GM23338 (cell line): Measurements from ENCODE around the gene AHDC1. TPM values are rescaled to one million over a fixed set of nuclear protein-coding genes. Genes with fewer than 3 reads are reported as not detected.

Experiments
- ATAC-seq: fragments of 200-7000 bp; cut with Tn5 transposase; 3 replicates; pipeline ENCODE4 v1.9.1; 2020
- DNase-seq: peaks from one replicate; pipeline ENCODE4 v3.0.0-alpha.2; 2015; ENCODE audit warnings: low spot score
- H2AFZ ChIP-seq: fragments of 200-600 bp; sonication (generic); 2 replicates; pipeline ENCODE4 v1.8.0; 2016; ENCODE audit warnings: antibody characterized with exemption, mild to moderate bottlenecking, moderate library complexity
- H3F3A ChIP-seq: fragments of 200-600 bp; sonication (generic); replicated peaks from 2 replicates; pipeline ENCODE4 v1.8.0; 2017; ENCODE audit warnings: antibody characterized with exemption, mixed run types, low read depth
- H3K27ac ChIP-seq: fragments of 200-600 bp; sonication (generic); 2 replicates; pipeline ENCODE4 v1.6.1; 2016; ENCODE audit warnings: low read depth
- H3K27me3 ChIP-seq: fragments of 200-600 bp; sonication (generic); 2 replicates; pipeline ENCODE4 v1.8.0; 2016; ENCODE audit warnings: mild to moderate bottlenecking, mixed run types, moderate library complexity; ENCODE audit not compliant: insufficient read depth
- H3K36me3 ChIP-seq: fragments of 200-600 bp; sonication (generic); 2 replicates; pipeline ENCODE4 v1.8.0; 2016; ENCODE audit warnings: mild to moderate bottlenecking; ENCODE audit not compliant: insufficient read depth
- H3K4me1 ChIP-seq: fragments of 200-600 bp; sonication (generic); 2 replicates; pipeline ENCODE4 v1.8.0; 2016; ENCODE audit warnings: mild to moderate bottlenecking, moderate library complexity; ENCODE audit not compliant: insufficient read depth
- H3K4me2 ChIP-seq: fragments of 200-600 bp; sonication (generic); 2 replicates; pipeline ENCODE4 v1.7.1; 2017; ENCODE audit warnings: mixed run types
- H3K4me3 ChIP-seq: fragments of 200-600 bp; sonication (generic); 2 replicates; pipeline ENCODE4 v1.6.1; 2016; ENCODE audit warnings: mixed run types
- H3K79me2 ChIP-seq: fragments of 200-600 bp; sonication (generic); replicated peaks from 2 replicates; pipeline ENCODE4 v1.8.0; 2017; ENCODE audit warnings: mild to moderate bottlenecking; ENCODE audit not compliant: insufficient read depth
- H3K9me2 ChIP-seq: fragments of 200-600 bp; sonication (generic); 2 replicates; pipeline ENCODE4 v1.8.0; 2017; ENCODE audit not compliant: insufficient read depth
- H4K20me1 ChIP-seq: fragments of 200-600 bp; sonication (generic); replicated peaks from 2 replicates; pipeline ENCODE4 v1.8.0; 2017; ENCODE audit warnings: mild to moderate bottlenecking; ENCODE audit not compliant: insufficient read depth
- H3K27ac Mint-ChIP-seq: 2 replicates; pipeline ENCODE4 v1.8.0; 2020; ENCODE audit warnings: inconsistent platforms, mild to moderate bottlenecking, moderate library complexity, mixed read lengths
- H3K27me3 Mint-ChIP-seq: 3 replicates; pipeline ENCODE4 v1.8.0; 2022; ENCODE audit warnings: low read depth, mild to moderate bottlenecking, moderate library complexity, mixed read lengths, inconsistent platforms; ENCODE audit not compliant: insufficient read depth, poor library complexity
- H3K36me3 Mint-ChIP-seq: 3 replicates; pipeline ENCODE4 v1.8.0; 2021; ENCODE audit warnings: low read depth, mild to moderate bottlenecking, inconsistent platforms, moderate library complexity, mixed read lengths
- H3K4me1 Mint-ChIP-seq: 3 replicates; pipeline ENCODE4 v1.8.0; 2020; ENCODE audit warnings: mild to moderate bottlenecking, inconsistent platforms, mixed read lengths
- H3K4me3 Mint-ChIP-seq: 3 replicates; pipeline ENCODE4 v1.8.0; 2021; ENCODE audit warnings: moderate library complexity, mild to moderate bottlenecking, inconsistent platforms, mixed read lengths
- H3K9me3 Mint-ChIP-seq: 3 replicates; pipeline ENCODE4 v1.8.0; 2020; ENCODE audit warnings: moderate library complexity, mild to moderate bottlenecking, inconsistent platforms, mixed read lengths
- CREB1 ChIP-seq: fragments of 250-450 bp; sonication (Bioruptor Pico); IDR thresholded peaks from 2 replicates; pipeline ENCODE4 v1.5.0; 2020; ENCODE audit warnings: low read depth, mild to moderate bottlenecking, moderate library complexity
- EZH2 ChIP-seq: fragments of 200-600 bp; sonication (generic); IDR thresholded peaks from one replicate; pipeline ENCODE4 v1.8.0; 2017; ENCODE audit warnings: antibody characterized with exemption, mild to moderate bottlenecking, low read depth; ENCODE audit not compliant: unreplicated experiment
- EZH2phosphoT487 ChIP-seq: fragments of 200-600 bp; sonication (generic); IDR thresholded peaks from one replicate; pipeline ENCODE4 v1.8.1; 2018; ENCODE audit warnings: antibody characterized with exemption; ENCODE audit not compliant: unreplicated experiment
- JUNB ChIP-seq: IDR thresholded peaks from one replicate; pipeline ENCODE4 v1.6.1; 2016; ENCODE audit warnings: antibody characterized with exemption; ENCODE audit not compliant: unreplicated experiment
- NANOG ChIP-seq: IDR thresholded peaks from 2 replicates; pipeline ENCODE4 v1.6.1; 2016; ENCODE audit warnings: antibody characterized with exemption, borderline replicate concordance
- POLR2AphosphoS5 ChIP-seq: IDR thresholded peaks from 2 replicates; pipeline ENCODE4 v1.6.1; 2016; ENCODE audit warnings: antibody characterized with exemption, low read depth
- STAT1 ChIP-seq: IDR thresholded peaks from one replicate; pipeline ENCODE4 v1.6.1; 2016; ENCODE audit warnings: antibody characterized with exemption; ENCODE audit not compliant: unreplicated experiment
- ZNF114 ChIP-seq: fragments of 250-450 bp; sonication (Bioruptor Pico); IDR thresholded peaks from 2 replicates; pipeline ENCODE4 v1.5.0; 2020; ENCODE audit warnings: mild to moderate bottlenecking, moderate library complexity
- ZNF331 ChIP-seq: fragments of 250-450 bp; sonication (Bioruptor Pico); IDR thresholded peaks from 2 replicates; pipeline ENCODE4 v1.5.0; 2020; ENCODE audit warnings: low read depth, mild to moderate bottlenecking, moderate library complexity
- polyA plus RNA-seq: library from polyadenylated mRNA; unstranded; fragments of >200 nt; fragmentation: Nextera tagmentation; extraction: Ambion mirVana; gene quantifications from 2 replicates; pipeline ENCODE4 v1.2.1, GENCODE V29; 2016
- total RNA-seq: library from RNA; depleted of rRNA; stranded (reverse); fragments of >200 nt; shearing (Covaris generic); gene quantifications from 2 replicates; pipeline ENCODE4 v1.2.3, GENCODE V29; 2014
- TF ChIP-seq, protein P1 (sequence below): IDR thresholded peaks from 2 replicates; pipeline ENCODE4 v1.6.1; 2016; ENCODE audit warnings: antibody characterized with exemption
- TF ChIP-seq, protein P2 (sequence below): fragments of 250-450 bp; sonication (Bioruptor Pico); IDR thresholded peaks from 2 replicates; pipeline ENCODE4 v1.5.0; 2020; ENCODE audit warnings: mild to moderate bottlenecking, moderate library complexity
- TF ChIP-seq, protein P3 (sequence below): IDR thresholded peaks from one replicate; pipeline ENCODE4 v1.6.1; 2018; ENCODE audit warnings: antibody characterized with exemption; ENCODE audit not compliant: unreplicated experiment
- TF ChIP-seq, protein P4 (sequence below), 2 experiments: fragments of 200-600 bp in 1 of 2; sonication (generic) in 1 of 2; conservative IDR thresholded peaks; 2 replicates each; pipeline versions ENCODE4 v1.5.1 to v1.6.1; 2016 to 2017; ENCODE audit warnings: antibody characterized with exemption in 2 of 2, low read depth in 2 of 2, mild to moderate bottlenecking in 2 of 2, moderate library complexity in 1 of 2

The AHDC1 gene
- total and polyA plus RNA-seq, 2 experiments from 2014 or later, result 8.3 to 22.2 TPM

DNA sequence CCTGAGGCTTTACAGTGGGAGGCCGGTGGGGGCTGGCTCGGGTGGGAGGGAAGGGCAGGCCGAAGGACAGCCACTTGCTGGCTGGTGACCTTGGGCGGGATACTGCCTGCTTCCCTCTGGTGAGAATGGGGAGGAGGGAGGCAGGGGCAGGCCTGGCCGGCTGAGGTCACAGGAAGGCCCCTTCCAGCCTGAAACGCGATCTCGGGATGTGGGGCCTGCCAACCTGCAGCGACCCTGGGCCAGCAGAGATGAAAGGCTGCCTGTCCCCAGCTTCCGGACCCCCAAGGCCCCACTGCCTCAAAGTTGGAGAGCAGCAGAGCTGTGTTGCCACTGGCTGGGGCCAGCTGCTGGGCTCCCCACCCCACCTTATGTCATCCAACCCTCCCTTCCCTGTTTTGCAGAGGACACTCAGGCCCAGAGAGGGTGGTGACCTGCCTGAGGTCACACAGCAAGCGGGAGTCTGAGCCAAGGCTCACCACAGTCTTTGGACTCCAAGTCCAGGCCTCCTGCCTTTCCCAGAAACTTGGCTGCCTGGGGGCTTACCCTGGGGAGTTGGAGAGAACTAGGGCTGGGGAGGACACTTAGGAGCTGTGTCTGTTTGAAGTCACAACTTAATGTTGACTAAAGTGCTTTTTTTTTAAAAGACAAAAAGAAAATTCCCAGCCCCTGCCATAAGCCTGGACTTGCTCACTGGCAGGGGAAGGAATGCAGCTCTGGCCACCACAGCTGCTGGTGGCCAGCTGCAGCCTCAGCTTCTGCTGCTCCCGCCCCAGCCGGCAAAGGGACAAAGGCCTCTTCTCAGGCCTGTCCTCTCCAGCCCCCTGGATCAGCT, 99.1 kb downstream of the AHDC1 start:
- peak overlapping the region; percentile 90 for H2AFZ ChIP-seq
- H4K20me1 ChIP-seq, result no peaks in the 10 kb centered on the region
- H3K4me1 ChIP-seq, result peaks cover 17% of the 10 kb centered on the region
- H3K9me2 ChIP-seq, result no peaks in the 10 kb centered on the region
- H3K27me3 ChIP-seq, result no peaks in the 10 kb centered on the region
- peaks cover 16% of the 10 kb centered on the region for H3K27me3 Mint-ChIP-seq
- H3K4me3 Mint-ChIP-seq, result no peak overlapping the region
- H3F3A ChIP-seq, result peaks cover 3% of the 10 kb centered on the region
- H3K9me3 Mint-ChIP-seq, result peaks cover 2% of the 10 kb centered on the region; the same call in 2 of the 3 replicates
- H3K79me2 ChIP-seq, result no peaks in the 10 kb centered on the region
- peak overlapping the region; percentile 90; the same call in 1 of the 2 replicates for H3K27ac ChIP-seq
- TF ChIP-seq EZH2phosphoT487, result no peak
- no peak for TF ChIP-seq JUNB
- TF ChIP-seq, protein P1, sequence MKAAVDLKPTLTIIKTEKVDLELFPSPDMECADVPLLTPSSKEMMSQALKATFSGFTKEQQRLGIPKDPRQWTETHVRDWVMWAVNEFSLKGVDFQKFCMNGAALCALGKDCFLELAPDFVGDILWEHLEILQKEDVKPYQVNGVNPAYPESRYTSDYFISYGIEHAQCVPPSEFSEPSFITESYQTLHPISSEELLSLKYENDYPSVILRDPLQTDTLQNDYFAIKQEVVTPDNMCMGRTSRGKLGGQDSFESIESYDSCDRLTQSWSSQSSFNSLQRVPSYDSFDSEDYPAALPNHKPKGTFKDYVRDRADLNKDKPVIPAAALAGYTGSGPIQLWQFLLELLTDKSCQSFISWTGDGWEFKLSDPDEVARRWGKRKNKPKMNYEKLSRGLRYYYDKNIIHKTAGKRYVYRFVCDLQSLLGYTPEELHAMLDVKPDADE, result no peak
- TF ChIP-seq STAT1, result no peak
- no peak for TF ChIP-seq POLR2AphosphoS5
- no peak for TF ChIP-seq CREB1
- TF ChIP-seq, protein P2, sequence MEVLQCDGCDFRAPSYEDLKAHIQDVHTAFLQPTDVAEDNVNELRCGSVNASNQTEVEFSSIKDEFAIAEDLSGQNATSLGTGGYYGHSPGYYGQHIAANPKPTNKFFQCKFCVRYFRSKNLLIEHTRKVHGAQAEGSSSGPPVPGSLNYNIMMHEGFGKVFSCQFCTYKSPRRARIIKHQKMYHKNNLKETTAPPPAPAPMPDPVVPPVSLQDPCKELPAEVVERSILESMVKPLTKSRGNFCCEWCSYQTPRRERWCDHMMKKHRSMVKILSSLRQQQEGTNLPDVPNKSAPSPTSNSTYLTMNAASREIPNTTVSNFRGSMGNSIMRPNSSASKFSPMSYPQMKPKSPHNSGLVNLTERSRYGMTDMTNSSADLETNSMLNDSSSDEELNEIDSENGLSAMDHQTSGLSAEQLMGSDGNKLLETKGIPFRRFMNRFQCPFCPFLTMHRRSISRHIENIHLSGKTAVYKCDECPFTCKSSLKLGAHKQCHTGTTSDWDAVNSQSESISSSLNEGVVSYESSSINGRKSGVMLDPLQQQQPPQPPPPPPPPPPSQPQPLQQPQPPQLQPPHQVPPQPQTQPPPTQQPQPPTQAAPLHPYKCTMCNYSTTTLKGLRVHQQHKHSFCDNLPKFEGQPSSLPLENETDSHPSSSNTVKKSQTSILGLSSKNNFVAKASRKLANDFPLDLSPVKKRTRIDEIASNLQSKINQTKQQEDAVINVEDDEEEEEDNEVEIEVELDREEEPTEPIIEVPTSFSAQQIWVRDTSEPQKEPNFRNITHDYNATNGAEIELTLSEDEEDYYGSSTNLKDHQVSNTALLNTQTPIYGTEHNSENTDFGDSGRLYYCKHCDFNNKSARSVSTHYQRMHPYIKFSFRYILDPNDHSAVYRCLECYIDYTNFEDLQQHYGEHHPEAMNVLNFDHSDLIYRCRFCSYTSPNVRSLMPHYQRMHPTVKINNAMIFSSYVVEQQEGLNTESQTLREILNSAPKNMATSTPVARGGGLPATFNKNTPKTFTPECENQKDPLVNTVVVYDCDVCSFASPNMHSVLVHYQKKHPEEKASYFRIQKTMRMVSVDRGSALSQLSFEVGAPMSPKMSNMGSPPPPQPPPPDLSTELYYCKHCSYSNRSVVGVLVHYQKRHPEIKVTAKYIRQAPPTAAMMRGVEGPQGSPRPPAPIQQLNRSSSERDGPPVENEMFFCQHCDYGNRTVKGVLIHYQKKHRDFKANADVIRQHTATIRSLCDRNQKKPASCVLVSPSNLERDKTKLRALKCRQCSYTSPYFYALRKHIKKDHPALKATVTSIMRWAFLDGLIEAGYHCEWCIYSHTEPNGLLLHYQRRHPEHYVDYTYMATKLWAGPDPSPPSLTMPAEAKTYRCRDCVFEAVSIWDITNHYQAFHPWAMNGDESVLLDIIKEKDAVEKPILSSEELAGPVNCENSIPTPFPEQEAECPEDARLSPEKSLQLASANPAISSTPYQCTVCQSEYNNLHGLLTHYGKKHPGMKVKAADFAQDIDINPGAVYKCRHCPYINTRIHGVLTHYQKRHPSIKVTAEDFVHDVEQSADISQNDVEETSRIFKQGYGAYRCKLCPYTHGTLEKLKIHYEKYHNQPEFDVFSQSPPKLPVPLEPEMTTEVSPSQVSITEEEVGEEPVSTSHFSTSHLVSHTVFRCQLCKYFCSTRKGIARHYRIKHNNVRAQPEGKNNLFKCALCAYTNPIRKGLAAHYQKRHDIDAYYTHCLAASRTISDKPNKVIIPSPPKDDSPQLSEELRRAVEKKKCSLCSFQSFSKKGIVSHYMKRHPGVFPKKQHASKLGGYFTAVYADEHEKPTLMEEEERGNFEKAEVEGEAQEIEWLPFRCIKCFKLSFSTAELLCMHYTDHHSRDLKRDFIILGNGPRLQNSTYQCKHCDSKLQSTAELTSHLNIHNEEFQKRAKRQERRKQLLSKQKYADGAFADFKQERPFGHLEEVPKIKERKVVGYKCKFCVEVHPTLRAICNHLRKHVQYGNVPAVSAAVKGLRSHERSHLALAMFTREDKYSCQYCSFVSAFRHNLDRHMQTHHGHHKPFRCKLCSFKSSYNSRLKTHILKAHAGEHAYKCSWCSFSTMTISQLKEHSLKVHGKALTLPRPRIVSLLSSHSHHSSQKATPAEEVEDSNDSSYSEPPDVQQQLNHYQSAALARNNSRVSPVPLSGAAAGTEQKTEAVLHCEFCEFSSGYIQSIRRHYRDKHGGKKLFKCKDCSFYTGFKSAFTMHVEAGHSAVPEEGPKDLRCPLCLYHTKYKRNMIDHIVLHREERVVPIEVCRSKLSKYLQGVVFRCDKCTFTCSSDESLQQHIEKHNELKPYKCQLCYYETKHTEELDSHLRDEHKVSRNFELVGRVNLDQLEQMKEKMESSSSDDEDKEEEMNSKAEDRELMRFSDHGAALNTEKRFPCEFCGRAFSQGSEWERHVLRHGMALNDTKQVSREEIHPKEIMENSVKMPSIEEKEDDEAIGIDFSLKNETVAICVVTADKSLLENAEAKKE (CRISPR knock-in tag), result no peak
- no peak for TF ChIP-seq NANOG
- TF ChIP-seq ZNF114, result no peak
- TF ChIP-seq, protein P3, sequence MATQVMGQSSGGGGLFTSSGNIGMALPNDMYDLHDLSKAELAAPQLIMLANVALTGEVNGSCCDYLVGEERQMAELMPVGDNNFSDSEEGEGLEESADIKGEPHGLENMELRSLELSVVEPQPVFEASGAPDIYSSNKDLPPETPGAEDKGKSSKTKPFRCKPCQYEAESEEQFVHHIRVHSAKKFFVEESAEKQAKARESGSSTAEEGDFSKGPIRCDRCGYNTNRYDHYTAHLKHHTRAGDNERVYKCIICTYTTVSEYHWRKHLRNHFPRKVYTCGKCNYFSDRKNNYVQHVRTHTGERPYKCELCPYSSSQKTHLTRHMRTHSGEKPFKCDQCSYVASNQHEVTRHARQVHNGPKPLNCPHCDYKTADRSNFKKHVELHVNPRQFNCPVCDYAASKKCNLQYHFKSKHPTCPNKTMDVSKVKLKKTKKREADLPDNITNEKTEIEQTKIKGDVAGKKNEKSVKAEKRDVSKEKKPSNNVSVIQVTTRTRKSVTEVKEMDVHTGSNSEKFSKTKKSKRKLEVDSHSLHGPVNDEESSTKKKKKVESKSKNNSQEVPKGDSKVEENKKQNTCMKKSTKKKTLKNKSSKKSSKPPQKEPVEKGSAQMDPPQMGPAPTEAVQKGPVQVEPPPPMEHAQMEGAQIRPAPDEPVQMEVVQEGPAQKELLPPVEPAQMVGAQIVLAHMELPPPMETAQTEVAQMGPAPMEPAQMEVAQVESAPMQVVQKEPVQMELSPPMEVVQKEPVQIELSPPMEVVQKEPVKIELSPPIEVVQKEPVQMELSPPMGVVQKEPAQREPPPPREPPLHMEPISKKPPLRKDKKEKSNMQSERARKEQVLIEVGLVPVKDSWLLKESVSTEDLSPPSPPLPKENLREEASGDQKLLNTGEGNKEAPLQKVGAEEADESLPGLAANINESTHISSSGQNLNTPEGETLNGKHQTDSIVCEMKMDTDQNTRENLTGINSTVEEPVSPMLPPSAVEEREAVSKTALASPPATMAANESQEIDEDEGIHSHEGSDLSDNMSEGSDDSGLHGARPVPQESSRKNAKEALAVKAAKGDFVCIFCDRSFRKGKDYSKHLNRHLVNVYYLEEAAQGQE, result no peak
- no peak for TF ChIP-seq ZNF331 (CRISPR knock-in tag)
- no peak for TF ChIP-seq EZH2
- TF ChIP-seq, protein P4, sequence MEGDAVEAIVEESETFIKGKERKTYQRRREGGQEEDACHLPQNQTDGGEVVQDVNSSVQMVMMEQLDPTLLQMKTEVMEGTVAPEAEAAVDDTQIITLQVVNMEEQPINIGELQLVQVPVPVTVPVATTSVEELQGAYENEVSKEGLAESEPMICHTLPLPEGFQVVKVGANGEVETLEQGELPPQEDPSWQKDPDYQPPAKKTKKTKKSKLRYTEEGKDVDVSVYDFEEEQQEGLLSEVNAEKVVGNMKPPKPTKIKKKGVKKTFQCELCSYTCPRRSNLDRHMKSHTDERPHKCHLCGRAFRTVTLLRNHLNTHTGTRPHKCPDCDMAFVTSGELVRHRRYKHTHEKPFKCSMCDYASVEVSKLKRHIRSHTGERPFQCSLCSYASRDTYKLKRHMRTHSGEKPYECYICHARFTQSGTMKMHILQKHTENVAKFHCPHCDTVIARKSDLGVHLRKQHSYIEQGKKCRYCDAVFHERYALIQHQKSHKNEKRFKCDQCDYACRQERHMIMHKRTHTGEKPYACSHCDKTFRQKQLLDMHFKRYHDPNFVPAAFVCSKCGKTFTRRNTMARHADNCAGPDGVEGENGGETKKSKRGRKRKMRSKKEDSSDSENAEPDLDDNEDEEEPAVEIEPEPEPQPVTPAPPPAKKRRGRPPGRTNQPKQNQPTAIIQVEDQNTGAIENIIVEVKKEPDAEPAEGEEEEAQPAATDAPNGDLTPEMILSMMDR (conservative IDR thresholded peaks at IDR 0.05; ENCODE audit: low read depth in 2 of 2), result no peak
- H3K27ac Mint-ChIP-seq, result no peak overlapping the region; the same call in 1 of the 2 replicates
- H3K4me1 Mint-ChIP-seq, result peaks cover 23% of the 10 kb centered on the region
- H3K4me3 ChIP-seq, result no peak overlapping the region
- no peaks in the 10 kb centered on the region for H3K36me3 Mint-ChIP-seq
- DNase-seq, result peak; percentile 72
- H3K36me3 ChIP-seq, result no peaks in the 10 kb centered on the region
- peak; percentile 79 for ATAC-seq
- H3K4me2 ChIP-seq, result peak overlapping the region; percentile 57
